Measurements from ENCODE around the gene RBMS3.

GRCh38 chr3:29758108-29758433 lies 477.2 kb downstream of the RBMS3 start:
- TF ChIP-seq CTCF (IDR thresholded peaks at IDR 0.05) (no peak), POLR2A (IDR thresholded peaks at IDR 0.05) (no peak), EP300 (IDR thresholded peaks at IDR 0.05) (no peak), POLR2AphosphoS5 (IDR thresholded peaks at IDR 0.05) (no peak)
